Mucosa of rectum (tissue), 2 donors: ENCODE results near the gene CCDC83.
A peak's percentile ranks its signal among the peaks of the same experiment; 100 is the strongest.
"Not testable (repeated sequence)": the region's sequence is repeated elsewhere in the genome, so short reads cannot be mapped to it uniquely, and the experiment has no call there.

Experiments
- H3K27ac ChIP-seq, 2 donors: one replicate each; pipeline ENCODE4 v1.7.0; 2013; ENCODE audit warnings: inconsistent platforms in 2 of 2, low read depth in 2 of 2, low read length in 2 of 2
- H3K27me3 ChIP-seq, 2 donors: one replicate each; pipeline ENCODE4 v1.7.0; 2013; ENCODE audit warnings: low read length in 2 of 2; ENCODE audit not compliant: control insufficient read depth in 2 of 2, insufficient read depth in 2 of 2
- H3K36me3 ChIP-seq, 2 donors: one replicate each; pipeline ENCODE4 v1.7.0; 2013; ENCODE audit warnings: low read length in 2 of 2; ENCODE audit not compliant: control insufficient read depth in 2 of 2, insufficient read depth in 2 of 2
- H3K4me1 ChIP-seq, 2 donors: one replicate each; pipeline ENCODE4 v1.7.0; 2013; ENCODE audit warnings: low read length in 2 of 2, mild to moderate bottlenecking in 1 of 2; ENCODE audit not compliant: control insufficient read depth in 2 of 2, insufficient read depth in 2 of 2
- H3K4me3 ChIP-seq, 2 donors: one replicate each; pipeline ENCODE4 v1.7.0; 2013; ENCODE audit warnings: low read length in 2 of 2
- H3K9ac ChIP-seq, 2 donors: one replicate each; pipeline ENCODE4 v1.7.0; 2013; ENCODE audit warnings: low read length in 2 of 2, low read depth in 1 of 2, mild to moderate bottlenecking in 1 of 2
- H3K9me3 ChIP-seq, 2 donors: one replicate each; pipeline ENCODE4 v1.7.0; 2013; ENCODE audit warnings: low read length in 2 of 2; ENCODE audit not compliant: control insufficient read depth in 2 of 2
- donor health status: healthy.
- donor health status: Normal muscosa, but diverticular disease.

Gene CCDC83

GRCh38 chr11:85852754-85853153 is 2.4 kb upstream of the CCDC83 start:
- H3K27me3 ChIP-seq, H3K4me3 ChIP-seq, H3K4me1 ChIP-seq, H3K36me3 ChIP-seq, H3K9ac ChIP-seq, H3K27ac ChIP-seq, H3K9me3 ChIP-seq: not testable (repeated sequence)

- H3K4me1 ChIP-seq, H3K36me3 ChIP-seq, H3K27ac ChIP-seq, H3K9me3 ChIP-seq, H3K9ac ChIP-seq, H3K27me3 ChIP-seq, H3K4me3 ChIP-seq: not testable (repeated sequence)
Measured at GRCh38 chr11:85853541-85853940, 1.6 kb upstream of the CCDC83 start.

GRCh38 chr11:85854212-85854556 is 999 bp upstream of the CCDC83 start:
- peak overlapping the region; percentile 77 to 87 for H3K27ac ChIP-seq
- peak overlapping the region; percentile 90 to 94 for H3K4me3 ChIP-seq
- H3K4me1 ChIP-seq, result peaks cover 3 to 4% of the 10 kb centered on the region in 2 donors
- H3K27me3 ChIP-seq, result no peaks in the 10 kb centered on the region
- H3K9me3 ChIP-seq, result no peaks in the 10 kb centered on the region
- H3K36me3 ChIP-seq, result no peaks in the 10 kb centered on the region
- H3K9ac ChIP-seq, result peak overlapping the region; percentile 91 to 92

- H3K9ac ChIP-seq, result peak overlapping the region; percentile 91 to 92
- H3K9me3 ChIP-seq, result no peaks in the 10 kb centered on the region
- H3K4me3 ChIP-seq, result peak overlapping the region; percentile 90 to 94
- peak overlapping the region; percentile 77 to 87 for H3K27ac ChIP-seq
- H3K27me3 ChIP-seq, result no peaks in the 10 kb centered on the region
- H3K36me3 ChIP-seq, result no peaks in the 10 kb centered on the region
- H3K4me1 ChIP-seq, result peaks cover 3 to 4% of the 10 kb centered on the region in 2 donors
Measured at GRCh38 chr11:85854557-85855340, 434 bp upstream of the CCDC83 start.

- Histone ChIP-seq H3K36me3 (no peaks in the 10 kb centered on the region), H3K27ac (no peak overlapping the region), H3K9me3 (no peaks in the 10 kb centered on the region), H3K27me3 (no peaks in the 10 kb centered on the region), H3K4me1 (peaks cover 3 to 4% of the 10 kb centered on the region in 2 donors), H3K9ac (no peak overlapping the region), H3K4me3 (no peak overlapping the region)
Measured at GRCh38 chr11:85857098-85857497, 1.9 kb downstream of the CCDC83 start.

GRCh38 chr11:85859541-85859940 is 4.4 kb downstream of the CCDC83 start:
- H3K36me3 ChIP-seq, H3K27ac ChIP-seq, H3K4me1 ChIP-seq, H3K4me3 ChIP-seq, H3K9me3 ChIP-seq, H3K27me3 ChIP-seq, H3K9ac ChIP-seq: not testable (repeated sequence)

- H3K4me3 ChIP-seq, result no peak overlapping the region
- H3K9me3 ChIP-seq, result no peaks in the 10 kb centered on the region
- no peaks in the 10 kb centered on the region for H3K36me3 ChIP-seq
- no peaks in the 10 kb centered on the region for H3K27me3 ChIP-seq
- H3K4me1 ChIP-seq, result no peaks in the 10 kb centered on the region
- no peak overlapping the region for H3K9ac ChIP-seq
- H3K27ac ChIP-seq, result no peak overlapping the region
Measured at GRCh38 chr11:85863855-85864254, 8.7 kb downstream of the CCDC83 start.

- Histone ChIP-seq H3K4me3 (no peak overlapping the region), H3K4me1 (no peaks in the 10 kb centered on the region), H3K9ac (no peak overlapping the region), H3K36me3 (no peaks in the 10 kb centered on the region), H3K27me3 (no peaks in the 10 kb centered on the region), H3K9me3 (no peaks in the 10 kb centered on the region), H3K27ac (no peak overlapping the region)
Measured at GRCh38 chr11:85866137-85866827, 11.1 kb downstream of the CCDC83 start.

GRCh38 chr11:85867751-85868150 is 12.6 kb downstream of the CCDC83 start:
- Histone ChIP-seq H3K27ac (no peak overlapping the region), H3K27me3 (no peaks in the 10 kb centered on the region), H3K9ac (no peak overlapping the region), H3K36me3 (no peaks in the 10 kb centered on the region), H3K4me1 (no peaks in the 10 kb centered on the region), H3K4me3 (no peak overlapping the region), H3K9me3 (no peaks in the 10 kb centered on the region)

- H3K27ac ChIP-seq, result no peak overlapping the region
Measured at GRCh38 chr11:85869781-85870180, 14.6 kb downstream of the CCDC83 start.

More at GRCh38 chr11:85869781-85870180, 14.6 kb downstream of the CCDC83 start:
- no peaks in the 10 kb centered on the region for H3K36me3 ChIP-seq
- no peaks in the 10 kb centered on the region for H3K27me3 ChIP-seq
- H3K4me3 ChIP-seq, result no peak overlapping the region
- H3K9ac ChIP-seq, result no peak overlapping the region
- H3K9me3 ChIP-seq, result no peaks in the 10 kb centered on the region
- no peaks in the 10 kb centered on the region for H3K4me1 ChIP-seq
